Hematopoietic multipotent progenitor cell (in vitro differentiated cells): Measurements from ENCODE around the gene MMAA. TPM values are rescaled to one million over a fixed set of nuclear protein-coding genes. Genes with fewer than 3 reads are reported as not detected.

Experiments used
- DNase-seq, 3 donors: peaks; one replicate each; pipeline ENCODE4 v3.0.0-alpha.2; 2011 to 2015; ENCODE audit warnings: low read depth in 2 of 3, low spot score in 2 of 3
- total RNA-seq: library from RNA; depleted of rRNA; stranded (reverse); fragments of >200 nt; gene quantifications from one replicate; pipeline ENCODE4 v1.2.3, GENCODE V29; 2012

The MMAA gene
- total RNA-seq, 1 donor = 1.1 TPM

DNA sequence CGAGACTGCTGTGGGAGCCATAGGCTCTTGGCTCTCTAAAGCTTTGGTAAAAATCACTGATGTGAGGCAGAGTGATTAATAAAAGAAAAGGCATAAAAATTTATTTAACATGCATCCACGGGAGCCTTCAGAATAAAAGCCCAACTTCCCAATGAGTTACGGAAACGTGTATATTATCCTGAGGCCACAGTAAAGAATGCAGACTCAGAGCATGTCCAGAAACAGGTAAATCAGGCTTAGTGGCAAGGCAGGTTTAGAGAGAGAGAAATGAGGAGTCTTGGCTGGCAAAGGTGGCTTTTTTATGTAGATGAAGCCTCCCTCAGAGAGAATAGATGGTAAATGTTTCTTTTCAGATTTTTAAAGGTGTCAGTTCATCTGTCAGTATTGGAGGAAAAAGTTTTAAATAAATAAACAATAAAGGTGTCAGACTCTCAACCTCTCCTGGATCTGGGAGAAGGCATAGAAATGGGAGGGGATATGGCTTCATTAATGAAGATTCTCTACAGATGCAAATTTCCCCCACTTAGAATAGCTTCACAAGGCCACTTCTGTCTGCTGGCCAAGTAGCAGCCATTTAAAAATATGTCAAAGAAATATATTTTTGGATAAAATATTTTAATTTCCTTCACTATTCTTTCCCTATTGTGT, 84.8 kb downstream of the MMAA start:
- no peak for DNase-seq

DNA sequence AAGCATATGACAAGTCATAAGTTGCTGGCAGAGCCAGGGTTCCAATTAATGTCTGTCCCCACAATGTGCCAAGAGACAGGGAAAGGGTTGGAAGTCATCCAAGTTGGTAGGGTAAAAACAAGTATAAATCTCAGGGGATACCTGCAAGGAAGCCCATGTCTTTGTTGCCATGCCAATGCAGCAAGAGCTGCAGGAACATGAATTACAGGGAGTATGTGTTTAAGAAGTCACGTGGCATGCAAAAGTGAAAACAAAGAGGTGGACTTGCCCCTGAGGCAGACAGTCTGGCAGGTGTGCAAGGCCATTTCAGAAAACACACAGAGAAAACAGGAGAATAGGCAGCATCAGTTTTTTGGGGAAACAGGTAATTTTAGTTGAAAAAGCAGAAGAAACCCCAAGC, 90.2 kb downstream of the MMAA start:
- DNase-seq = no peak

Other genes starting within 250 kb of the MMAA start
- 31.8 TPM for gene SMAD1, start 137.5 kb upstream of the MMAA start, total RNA-seq
- not detected for gene C4orf51, start 60.8 kb downstream of the MMAA start, total RNA-seq